HG02938 (cell line): ENCODE measurements around the gene NDST4.
"Not testable (repeated sequence)": the region's sequence is repeated elsewhere in the genome, so short reads cannot be mapped to it uniquely, and the experiment has no call there.

ENCODE experiments used
- ATAC-seq: cut with Tn5 transposase; IDR thresholded peaks from one replicate; pipeline ENCODE4 v1.9.1; 2021; ENCODE audit warnings: mild to moderate bottlenecking, moderate library complexity; ENCODE audit not compliant: unreplicated experiment

Gene NDST4

DNA sequence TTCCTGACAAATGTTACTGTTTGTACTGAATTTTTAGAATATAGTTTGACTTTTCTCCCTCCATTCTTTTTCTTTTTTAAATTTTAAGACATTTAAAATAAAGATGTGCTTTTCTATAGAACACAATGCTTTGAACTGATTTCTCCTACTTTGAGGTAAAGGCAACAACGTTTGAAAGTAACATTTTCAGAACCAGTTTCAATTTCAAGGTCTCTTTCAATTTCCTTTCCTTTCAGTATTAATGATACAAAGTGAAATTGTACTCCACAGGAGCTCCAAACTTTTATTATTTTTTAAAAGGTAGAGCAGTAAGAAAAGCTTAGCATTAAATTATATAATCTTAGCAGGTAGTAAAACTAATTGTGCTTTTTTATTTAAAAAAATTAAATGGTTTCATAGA lies 54.9 kb downstream of the NDST4 start:
- peak; percentile 50 for ATAC-seq

DNA sequence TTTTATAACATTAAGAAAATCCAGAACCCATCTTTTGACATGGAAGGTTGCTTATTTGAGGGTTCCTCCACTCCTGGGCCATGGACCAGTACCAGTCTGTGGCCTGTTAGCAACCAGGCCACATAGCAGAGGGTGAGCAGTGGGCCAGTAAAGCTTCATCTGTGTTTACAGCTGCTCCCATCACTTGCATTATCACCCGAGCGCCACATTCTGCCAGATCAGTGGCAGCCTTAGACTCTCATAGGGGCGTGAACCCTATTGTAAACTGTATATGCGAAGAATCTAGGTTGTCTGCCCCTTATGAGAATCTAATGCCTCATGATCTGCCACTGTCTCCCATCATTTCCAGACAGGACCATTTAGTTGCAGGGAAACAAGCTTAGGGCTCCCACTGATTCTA lies 58.6 kb downstream of the NDST4 start:
- ATAC-seq: no peak

DNA sequence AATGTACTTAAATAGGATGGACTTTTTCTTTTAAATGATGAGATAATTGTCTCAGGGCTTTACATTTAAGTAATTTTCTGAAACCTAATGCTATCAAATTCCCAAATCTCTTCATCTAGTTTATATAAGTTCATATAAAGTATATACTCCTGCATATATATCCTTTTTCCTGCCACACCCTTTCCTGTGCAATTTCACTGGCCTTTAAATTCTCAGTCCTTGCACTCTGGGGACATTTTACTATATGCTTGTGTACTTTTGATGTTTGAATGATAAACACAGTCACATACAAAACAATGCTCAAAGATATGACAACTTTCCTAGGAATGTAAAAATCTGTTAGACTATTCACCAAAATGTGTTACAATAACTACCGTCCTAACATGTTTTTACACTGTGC lies 60.1 kb downstream of the NDST4 start:
- no peak for ATAC-seq

DNA sequence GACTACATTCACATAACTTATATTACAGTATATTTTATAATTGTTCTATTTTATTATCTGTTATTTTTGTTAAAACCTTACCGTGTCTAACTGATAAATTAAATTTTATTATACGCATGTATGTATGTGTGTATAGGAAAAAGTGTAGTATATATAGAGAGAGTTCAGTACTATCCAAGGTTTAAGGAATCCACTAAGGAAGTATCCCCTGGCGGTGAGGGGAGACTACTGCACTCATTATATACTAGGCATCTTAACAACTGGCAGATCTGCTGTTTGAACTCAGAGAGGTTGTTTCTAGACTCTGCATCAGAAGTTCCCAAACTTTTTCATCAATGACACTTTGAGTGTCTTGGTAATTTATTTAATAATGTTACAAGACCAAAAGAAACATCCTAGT lies 70.9 kb downstream of the NDST4 start:
- no peak for ATAC-seq

DNA sequence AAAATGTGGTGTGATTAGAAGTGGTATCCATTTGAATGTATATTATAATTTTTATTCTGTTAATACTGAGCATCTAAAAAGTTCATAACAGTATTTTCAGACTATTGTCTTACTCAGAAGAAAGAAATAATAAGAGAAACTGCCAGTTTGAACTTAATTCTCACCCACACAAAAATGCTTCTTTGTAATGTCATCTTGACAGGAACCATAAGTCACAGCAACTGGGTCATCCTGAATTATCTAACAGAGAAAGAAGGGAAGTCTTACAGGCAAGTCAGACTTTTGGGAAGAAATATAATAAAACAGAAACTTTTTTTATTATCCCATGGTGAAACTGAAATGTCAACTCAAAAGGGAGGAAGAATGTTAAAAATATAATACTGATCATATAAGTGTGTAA lies 83.1 kb downstream of the NDST4 start:
- no peak for ATAC-seq

DNA sequence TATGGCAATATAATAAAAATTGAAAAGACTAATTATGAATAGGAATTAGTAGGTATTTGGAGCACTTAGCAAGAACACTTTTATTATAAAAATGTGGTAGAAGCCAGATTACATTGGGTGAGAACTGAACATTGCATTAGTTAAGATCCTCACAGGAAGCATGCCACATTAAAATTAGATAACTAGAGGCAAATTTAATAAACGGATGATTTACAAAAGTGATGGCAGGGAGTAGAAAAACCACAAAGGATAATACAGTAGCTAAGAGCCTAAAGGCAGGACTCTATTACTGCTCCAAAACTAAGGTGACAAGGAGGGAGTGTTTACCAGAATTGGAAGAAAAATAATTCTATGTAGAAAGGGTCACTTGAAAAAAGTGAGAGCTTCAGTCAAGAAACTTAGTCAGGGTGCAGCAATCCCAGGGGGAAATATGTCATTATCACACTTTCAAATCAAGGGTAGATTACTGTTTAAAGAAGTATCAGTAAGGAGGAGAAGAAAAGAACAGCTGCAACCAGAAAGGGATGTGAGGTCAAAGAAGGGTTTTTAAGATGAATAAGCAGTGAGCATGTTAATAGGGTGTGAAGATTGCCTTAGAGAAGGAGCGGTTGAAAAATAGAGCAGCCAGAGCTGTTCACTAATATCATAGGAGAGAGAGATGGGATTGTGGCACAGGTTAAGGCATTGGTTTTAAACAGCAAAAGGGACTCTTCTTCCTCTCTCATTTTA lies 84.6 kb downstream of the NDST4 start:
- ATAC-seq: no peak

DNA sequence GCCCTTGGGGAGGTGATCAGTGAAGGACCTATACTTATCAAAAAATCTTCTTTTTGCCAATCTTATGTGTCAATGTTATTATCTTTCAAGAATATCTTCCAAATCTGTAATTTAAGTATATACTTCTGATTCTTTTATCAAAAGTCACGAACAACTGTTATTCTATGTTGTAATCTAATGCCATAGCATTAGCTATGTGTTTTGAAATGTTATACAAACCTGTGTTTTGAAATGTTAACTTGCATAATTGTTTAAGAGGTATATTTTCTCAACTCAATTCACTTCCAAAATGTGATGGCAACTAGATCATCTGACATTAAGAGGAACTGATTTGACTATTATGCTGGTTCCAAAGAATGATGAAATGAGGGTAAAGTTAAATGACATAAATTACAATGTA lies 113.5 kb downstream of the NDST4 start:
- ATAC-seq: no peak

DNA sequence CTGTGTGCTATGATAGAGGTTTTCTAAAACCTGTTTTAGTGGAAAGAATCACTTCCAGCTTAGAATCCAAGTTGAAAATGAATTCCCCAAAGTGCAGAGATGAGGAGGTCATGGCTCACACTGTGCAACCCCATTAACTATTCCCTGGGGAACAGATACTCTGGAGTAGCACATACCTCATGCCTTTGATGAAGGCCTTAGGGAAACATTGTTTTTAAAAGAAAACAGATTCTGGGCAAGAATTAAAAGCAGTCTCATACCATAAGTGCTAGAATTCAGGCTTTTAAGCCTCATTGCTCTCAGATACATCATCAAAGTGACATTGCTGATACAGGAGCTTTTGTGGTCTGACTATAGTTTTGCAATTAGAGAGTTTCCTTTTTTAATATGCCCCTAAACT lies 115.1 kb downstream of the NDST4 start:
- no peak for ATAC-seq

DNA sequence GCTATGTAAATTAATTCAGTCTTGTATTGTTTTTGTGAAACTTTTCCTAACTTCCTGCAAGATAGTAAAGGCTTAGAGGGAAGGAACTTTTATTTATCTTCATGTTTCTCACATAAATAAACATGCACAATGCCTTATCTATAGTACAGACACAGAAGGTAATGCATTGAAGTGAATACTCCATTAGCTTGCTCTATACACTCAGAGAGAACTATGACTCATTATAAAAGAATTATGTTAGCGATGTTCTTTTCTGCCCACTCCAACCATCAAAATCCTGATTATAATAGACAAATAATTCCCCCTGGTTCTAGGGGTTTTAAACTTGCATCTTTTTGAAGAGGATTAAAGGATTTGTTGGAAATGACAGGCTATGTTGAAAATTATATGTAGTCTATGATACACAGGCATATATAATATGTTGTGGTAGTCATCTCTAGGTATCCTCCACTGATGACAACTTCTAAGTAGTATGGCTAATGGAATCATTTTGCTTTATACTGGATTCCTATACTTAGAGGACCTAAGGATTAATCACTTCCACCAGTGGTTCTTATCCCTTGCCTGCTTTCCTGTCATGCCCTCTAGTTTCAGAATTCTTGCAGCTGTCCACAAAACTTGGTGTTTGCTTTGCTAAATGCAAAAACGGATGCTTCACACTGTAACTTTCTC lies 115.7 kb downstream of the NDST4 start:
- no peak for ATAC-seq

DNA sequence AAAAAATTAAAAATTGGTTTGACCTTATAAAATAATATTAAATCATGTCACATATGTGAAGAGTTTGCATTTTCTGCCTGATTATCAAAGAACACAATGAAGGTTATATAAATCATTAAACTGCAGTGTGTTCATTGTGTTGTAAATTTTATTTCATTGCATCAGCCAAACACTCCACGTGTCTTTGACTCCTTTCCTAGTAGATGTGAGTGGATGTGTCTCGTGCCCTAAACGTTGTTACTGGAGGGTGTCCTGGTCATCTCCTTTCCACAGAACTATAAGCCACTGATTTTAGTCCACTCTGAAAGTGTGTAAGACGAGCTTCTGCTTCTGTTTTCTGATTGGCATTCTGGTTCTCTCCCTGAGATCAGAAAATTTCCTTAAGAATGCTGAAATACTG lies 127.3 kb downstream of the NDST4 start:
- ATAC-seq: no peak

DNA sequence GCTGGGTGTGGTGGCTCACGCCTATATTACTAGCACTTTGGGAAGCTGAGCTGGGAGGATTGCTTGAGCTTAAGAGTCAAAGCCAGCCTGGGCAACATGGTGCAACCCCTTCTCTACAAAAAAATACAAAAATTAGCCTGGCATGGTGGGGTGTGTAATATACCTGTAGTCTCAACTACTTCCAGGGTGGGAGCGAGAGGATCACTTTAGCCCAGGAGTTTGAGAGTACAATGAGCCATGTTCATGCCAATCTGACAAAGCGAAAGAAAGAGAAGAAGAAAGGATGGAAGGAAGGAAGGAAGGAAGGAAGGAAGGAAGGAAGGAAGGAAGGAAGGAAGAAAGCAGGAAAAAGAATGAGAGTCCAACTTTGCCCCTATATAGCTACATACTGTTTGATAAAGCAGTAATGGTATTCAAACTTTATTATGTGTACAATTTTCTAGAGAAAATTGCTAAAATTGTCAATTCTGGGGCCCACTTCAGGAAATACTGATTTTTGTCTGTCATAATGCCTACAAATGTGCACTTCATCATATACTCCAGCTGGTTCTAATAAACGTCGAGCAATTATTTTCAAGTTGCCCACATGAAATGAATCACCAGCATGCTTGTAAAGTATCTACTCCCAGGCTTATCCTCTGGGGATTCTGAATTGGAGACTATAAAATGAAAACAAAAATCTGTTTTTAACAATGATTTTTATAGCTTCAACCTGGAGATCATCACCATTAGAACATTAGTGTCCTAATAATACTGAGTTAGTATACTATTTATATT lies 132.3 kb downstream of the NDST4 start:
- no peak for ATAC-seq

DNA sequence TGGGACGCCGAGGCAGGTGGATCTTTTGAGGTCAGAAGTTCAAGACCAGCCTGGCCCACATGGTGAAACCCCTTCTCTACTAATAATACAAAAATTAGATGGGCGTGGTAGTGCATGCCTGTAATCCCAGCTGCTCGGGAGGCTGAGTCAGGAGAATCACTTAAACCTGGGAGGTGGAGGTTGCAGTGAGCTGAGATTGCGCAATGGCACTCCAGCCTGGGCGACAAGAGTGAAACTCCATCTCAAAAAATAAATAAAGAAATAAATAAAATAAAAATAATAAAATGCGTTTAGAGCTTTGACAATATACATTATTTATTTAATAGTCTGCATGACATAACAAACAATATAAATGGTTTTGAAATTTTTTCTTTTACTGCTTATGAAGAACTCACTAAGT lies 133.0 kb downstream of the NDST4 start:
- ATAC-seq: not testable (repeated sequence)

DNA sequence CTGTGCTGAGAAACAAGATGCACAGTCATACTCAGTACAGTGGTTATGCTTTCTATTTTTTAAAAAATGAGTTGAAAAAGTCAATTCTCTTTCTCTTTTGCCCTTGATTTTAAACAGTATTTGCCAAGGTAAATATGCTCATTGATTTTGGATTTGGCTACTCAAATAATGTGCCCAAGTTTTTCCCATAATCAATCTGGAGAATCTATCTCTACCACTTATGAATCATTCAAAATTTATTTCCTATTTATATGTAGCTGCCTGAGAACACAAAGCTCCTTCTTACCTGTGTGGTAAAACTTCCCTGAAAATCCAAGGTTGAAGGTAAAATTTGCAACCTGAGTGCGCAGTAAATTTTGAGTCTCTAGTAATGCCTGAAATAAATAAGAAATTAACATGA lies 136.5 kb downstream of the NDST4 start:
- ATAC-seq: no peak

DNA sequence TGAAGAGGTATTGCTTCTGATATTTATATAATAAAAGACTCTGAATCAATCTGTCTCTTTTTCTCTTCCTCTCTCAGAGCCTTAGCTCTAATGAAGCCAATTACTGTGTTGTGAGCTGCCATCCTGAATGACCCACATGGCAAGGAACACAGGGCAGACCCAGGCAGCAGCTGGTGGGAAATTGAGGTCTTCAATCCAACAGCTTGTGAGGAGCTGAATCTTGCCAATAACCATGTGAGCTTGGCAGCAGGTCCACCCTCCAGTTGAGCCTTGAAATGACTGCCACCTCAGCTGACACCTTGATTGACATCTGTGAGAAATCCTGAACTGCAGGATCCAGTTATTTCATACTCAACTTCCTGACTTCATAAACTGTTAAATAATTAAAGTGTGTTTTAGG lies 149.4 kb downstream of the NDST4 start:
- ATAC-seq: no peak

DNA sequence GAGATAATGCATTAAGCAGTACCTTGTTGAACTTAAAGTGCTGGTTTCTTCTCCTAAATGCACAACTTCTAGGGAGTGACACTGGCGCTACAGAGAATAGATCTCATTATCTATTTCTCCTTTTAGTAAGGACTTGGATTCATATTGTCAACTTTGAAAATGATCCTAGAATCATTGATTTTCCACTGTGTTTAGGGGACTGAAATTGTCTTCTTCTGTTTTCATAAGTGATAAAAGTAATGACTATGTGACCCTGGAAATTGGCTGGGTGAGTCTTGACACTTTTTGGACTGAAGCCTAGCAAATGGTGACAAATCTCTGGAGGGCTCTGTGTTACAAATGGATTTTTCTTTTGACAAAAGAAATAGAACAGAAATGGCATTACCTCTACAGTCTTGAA lies 167.8 kb downstream of the NDST4 start:
- no peak for ATAC-seq

DNA sequence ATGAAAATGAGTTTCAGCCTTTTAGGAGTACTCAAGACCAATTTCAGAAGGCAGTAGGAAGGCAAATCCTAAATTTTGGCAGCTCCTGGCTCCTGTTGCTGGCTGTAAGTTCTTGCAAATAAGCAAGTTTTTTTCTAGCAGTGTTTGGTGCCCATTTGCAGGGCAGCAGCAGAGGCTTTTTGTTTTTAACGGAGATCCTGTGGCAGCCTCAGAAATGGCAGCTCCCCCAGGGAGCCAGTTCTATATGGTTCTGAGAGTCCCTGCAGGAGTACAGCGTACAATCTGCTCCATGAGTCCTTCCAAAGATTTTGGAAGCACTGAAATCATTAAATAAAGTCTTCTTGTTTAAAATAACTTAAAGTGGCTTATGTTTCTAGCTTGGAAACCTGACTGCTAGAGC lies 171.9 kb downstream of the NDST4 start:
- ATAC-seq: no peak

DNA sequence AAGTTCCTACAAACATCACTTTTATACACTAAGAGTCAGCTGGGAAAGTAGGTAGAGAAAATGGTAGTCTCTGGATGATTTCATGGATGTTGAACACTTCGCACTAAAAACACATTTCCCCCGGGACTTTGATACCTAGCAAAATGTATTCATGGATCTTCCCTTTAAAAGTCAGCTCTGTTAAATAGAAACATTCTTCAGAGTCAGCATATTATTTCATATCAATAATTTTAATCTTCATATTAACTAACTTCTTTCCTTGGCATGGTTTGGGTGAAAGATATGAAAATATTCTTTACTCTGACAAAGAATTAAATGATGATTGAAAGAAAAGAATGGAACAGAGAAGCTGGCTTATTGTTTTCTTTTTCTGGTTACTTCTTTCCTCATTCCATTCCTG lies 185.5 kb downstream of the NDST4 start:
- ATAC-seq: no peak

DNA sequence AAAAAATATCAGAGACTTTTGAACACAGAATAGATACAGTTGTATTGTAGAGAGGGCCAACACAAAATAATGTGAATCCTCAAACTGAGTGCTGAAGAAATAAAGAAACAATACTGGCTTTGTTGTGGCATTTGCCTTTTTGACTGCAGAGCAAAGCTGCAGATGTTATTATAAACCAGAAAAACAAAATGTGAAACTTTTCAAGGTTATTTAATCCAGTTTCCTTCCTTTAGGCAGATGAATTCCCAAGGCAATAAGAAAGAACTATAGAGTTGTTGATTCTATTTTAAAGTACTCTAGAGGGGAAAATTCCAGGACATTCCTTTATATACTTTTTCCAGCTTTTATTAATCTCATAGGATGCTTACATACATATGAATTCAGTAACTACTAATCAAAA lies 186.8 kb downstream of the NDST4 start:
- ATAC-seq: no peak

DNA sequence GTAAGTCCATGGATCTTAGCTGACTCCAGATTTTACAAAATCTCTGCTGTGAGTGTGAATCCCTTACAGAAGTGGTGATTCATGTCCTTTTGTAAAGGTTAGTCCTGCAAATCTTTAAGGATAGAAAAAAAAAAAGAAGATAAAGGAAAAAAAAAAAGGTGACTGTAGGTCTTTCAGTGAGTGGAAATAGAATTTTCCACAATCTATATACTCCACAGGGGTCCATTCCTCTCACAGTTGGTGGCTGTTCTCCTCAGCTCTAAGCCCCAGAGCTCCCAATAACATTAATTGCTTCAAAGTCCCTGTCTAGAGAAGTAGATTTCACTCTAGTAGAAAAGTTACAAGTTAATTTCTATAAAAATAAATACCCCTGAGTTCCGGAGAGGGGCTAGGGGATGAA lies 189.1 kb downstream of the NDST4 start:
- ATAC-seq: no peak

DNA sequence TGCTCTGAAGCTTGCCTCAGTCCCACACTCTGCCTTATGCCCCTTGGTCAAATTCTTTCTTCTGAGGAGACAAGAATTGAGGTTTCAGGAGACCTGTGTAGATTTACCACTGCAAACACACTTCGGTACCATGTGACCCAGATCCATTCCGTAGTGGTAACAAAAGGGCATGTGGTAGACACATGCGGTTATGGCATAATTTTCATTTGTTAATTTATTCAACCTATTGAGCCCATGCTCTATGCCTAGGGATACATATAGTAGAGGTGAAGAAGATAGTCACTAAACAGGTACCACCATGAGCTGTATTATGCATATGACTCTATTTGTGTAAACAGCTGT lies 190.9 kb downstream of the NDST4 start:
- no peak for ATAC-seq

DNA sequence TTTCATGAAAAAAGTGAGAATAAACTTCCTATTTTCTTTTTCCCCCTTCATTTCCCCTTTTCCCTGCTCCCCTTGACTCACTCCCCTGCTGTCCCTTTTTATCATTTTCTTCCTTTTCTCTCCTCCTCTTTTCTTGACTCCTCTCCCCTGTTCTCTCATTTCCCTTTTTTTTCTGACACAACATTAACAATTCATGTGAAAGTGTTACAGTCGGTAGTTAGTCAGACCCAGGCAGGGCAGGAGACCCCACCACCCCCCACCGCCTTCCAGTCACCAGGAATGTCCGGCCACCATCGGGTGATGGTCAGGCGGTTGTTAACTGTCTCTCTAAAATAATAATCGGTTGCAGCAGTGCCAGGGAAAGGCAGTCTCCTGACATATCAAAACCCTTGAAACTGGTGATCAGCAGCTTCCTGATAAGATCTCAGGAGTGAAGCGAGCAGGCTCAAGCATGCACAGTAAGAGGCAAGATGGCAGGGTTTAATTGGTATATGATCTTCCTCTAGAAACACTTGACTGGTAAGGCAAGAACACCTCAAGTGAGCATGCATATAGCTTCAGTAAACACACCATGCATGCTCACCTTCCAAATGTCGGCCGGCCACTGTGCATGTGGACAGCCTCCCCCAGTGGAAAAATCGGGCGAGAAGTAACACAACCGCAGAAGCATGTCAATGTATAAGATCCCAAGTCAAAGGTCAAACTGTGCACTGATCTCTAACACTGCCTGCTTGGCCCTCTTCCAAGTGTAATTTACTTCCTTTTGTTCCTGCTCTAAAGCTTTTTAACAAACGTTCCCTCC lies 191.4 kb downstream of the NDST4 start:
- no peak for ATAC-seq
